HG03103 (cell line): ENCODE results near the gene RASSF7.

Experiments used
- ATAC-seq: cut with Tn5 transposase; IDR thresholded peaks from one replicate; pipeline ENCODE4 v1.9.1; 2021; ENCODE audit warnings: low read depth; ENCODE audit not compliant: unreplicated experiment

Gene RASSF7

DNA sequence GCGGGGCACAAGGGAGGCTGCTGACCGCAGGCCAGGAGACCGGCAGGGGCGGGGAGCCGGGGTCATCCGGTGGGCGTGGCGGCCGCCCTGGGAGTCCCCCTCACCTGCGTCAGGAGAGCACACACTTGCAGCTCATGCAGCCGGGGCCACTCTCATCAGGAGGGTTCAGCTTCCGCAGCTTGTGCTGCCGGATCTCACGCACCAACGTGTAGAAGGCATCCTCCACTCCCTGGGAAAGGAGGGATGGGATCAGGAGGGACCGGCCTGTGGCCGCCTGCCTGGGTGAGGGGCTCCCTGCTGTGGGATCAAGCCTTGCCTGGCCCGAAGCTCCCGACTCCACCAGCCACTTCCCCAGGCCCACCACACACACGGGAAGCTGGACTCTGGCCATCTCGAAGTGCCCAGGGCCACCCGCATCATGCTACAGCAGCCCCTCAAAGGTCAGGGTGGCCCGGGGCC, 28.2 kb upstream of the RASSF7 start:
- no peak for ATAC-seq

DNA sequence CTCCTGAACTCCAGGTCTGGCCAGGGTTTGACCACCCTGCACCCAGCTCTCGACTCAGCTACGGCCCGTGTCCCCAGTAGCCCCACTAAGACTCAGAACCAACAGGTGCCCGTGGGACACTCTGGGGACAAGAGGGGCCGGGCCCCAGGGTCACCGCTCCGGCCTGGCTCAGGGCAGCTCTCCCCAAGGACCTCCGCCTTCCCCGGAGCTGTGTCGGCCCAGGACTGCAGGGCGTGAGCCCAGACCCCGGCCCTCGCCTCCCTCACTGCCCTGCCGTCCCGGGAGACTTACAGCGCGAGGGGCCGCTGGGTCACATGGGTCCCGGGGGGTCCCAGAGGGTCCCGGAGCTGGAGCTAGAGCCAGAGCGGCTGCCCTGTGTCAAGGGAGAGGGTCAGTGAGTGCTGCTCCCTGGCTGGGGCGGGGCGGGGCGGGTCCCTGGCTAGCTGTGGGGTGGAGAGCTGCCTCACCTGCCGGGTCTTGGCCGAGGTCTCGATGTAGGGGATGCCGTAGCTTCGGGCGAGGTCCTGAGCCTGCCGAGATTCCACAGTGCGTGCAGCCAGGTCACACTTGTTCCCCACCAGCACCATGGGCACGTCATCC, 27.7 kb upstream of the RASSF7 start:
- no peak for ATAC-seq

DNA sequence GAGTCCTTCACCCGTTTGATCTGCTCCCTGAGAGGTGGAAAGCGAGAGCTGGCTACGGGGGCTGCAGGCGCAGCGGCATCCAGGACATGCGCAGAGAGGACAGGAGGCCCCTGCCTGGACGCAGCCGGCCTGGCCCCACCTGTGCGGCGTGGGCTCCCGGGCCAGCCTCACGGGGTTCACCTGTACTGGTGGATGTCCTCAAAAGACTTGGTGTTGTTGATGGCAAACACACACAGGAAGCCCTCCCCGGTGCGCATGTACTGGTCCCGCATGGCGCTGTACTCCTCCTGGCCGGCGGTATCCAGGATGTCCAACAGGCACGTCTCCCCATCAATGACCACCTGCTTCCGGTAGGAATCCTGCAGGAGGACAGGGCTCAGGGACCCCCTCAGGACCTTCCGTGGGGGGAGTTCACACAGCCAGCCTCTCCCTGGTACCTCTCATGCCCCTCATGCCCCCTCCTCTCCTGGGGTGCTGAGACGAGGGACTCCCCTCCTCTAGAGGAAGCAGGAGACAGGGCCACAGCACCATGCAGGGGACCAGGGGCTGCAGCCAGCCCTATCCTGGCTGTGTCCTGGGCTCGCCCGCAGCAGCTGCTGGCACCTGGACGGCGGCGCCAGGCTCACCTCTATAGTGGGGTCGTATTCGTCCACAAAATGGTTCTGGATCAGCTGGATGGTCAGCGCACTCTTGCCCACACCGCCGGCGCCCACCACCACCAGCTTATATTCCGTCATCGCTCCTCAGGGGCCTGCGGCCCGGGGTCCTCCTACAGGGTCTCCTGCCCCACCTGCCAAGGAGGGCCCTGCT, 27.0 kb upstream of the RASSF7 start:
- no peak for ATAC-seq

DNA sequence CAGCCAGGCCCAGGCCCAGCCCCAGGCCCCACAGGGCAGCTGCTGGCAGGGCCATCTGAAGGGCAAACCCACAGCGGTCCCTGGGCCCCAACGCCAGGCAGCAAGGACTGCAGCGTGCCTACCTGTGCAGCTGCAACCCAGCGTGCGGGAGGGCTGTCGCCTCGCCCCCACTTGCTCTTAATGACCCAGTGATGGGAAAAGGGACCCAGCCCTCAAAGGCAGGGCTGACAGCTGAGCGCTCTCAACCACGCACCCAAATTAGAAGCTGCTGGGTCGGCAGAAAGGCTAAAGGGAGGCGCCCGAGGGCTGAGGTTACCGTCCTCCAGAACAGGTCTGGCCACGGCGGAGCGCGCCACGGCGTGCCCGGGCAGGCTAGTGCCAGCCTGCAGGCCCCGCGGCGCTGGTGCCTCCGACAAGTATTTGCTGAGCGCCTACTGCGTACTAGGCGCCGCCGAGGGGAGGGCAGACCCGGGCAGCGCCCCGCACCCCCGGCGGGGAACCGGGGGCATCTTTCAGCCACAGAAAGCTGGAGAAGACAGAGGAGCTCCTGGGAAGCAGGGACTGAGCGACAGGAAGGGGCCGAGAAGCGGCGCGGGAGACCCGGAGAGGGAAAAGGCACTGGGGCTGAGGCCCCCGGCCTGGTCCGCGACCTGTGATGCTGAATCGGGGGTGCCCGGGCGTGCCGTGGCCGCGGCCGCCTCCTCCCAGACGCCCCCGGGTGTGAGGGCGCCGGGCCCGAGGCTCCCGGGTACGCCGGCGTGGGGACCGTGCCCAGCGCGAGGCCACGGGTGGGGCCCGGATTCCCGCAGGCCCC, 26.2 kb upstream of the RASSF7 start:
- ATAC-seq = no peak

DNA sequence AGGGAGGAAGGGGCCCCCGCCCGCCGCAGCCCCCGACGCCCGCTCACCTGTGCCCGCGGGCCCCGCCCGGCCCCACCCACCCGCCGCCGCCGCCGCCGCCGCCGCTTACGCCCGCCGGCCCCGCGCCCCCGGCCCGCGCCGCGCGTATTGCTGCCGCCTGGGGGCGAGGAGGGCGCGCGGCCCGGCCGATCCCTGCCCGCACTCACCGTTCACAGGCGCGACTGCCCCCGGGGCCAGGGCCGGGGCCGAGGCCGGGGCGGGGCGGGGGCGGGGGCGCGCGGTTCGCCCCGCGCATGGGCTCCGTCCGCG, 25.6 kb upstream of the RASSF7 start:
- ATAC-seq = no peak

DNA sequence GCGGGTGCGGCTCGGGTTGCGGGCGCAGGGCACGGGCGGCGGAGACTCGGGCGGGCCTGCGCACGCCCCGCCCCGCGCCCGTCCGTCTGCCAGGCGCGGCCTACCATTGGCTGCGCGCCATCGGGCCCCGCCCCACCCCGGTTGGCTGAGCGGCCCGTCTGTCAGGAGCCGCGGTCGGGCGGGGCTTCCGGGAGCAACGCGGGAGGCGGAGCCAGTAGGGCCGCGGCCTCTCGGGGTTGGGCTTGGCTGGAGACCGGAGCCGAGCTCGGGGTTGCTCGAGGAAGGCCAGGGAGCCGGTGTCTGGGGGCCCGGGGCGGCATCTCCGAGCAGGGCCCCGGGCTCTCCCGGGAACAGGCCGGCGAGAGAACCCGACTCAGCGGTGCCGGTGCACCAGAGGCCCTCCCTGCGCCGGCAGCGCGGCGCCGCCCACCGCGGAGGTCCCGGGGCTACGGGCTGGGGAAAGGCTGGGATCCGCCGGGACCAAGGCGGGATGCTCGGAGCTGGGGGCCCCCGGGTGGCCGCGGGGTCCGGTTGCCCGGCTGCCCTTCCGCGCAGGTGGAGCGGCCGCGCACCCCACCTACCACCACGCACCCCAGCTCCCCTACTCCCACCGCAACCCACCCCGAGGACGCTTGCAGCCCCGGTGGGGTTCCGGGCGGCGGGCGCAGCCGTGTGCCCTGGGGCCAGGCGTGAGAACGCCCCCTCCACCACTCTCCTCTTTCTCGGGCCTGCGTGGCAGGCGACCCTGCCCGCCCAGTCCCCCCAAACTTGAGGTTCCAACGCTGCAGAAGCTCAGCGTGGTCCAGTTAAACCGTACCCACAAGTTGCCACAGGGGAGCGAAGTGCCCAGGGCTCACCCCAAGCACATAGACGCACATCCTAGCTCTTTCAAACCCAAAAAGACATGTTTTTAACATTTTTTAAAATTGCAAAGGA, 25.0 kb upstream of the RASSF7 start, which contains the start of gene HRAS:
HRAS (minus strand) TSS at position 58 of the 936 bp plus-strand sequence.
- ATAC-seq = peak; percentile 66

DNA sequence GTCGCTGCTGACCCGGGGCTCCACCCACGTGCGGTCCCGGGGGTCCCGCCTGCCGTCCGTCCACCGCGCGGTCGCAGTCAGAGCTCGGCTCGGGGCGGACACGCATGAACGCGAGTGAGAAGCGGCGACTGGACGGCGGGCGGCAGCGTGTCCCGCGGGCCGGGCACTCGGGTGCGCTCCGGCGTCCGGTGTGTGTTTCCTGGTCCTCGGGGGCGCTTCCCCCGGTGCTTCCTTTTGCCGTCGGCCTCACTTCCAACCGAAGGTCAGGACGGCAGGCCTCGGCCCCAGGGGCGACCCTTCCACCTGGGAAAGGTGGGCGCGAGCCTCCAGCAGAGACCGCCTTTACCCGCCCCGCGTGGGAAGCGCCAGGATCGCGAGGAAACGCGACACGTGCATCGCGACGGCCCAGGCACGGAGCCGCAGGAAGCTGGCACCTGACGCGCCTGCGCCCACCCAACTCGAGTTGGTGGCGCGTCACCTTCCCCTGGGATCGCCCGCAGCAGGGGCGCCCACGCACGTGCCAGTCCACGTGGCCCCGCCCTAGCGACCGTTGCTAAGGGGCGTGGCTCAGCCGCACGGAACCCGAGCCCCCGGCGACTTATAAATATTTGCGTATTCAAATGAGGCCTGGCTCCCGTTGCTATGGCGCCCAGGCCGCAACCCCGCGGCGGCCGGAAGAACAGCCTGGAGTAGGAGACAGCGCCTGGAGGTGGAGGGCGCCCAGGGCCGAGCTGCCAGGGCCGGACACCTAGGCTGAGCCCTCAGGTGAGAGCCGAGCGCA, 23.7 kb upstream of the RASSF7 start, which contains the start of gene LRRC56:
LRRC56 (plus strand) TSS at position 687 of the 781 bp plus-strand sequence. CDS start 3,158 bp downstream, outside the sequence.
- ATAC-seq = peak; percentile 40

DNA sequence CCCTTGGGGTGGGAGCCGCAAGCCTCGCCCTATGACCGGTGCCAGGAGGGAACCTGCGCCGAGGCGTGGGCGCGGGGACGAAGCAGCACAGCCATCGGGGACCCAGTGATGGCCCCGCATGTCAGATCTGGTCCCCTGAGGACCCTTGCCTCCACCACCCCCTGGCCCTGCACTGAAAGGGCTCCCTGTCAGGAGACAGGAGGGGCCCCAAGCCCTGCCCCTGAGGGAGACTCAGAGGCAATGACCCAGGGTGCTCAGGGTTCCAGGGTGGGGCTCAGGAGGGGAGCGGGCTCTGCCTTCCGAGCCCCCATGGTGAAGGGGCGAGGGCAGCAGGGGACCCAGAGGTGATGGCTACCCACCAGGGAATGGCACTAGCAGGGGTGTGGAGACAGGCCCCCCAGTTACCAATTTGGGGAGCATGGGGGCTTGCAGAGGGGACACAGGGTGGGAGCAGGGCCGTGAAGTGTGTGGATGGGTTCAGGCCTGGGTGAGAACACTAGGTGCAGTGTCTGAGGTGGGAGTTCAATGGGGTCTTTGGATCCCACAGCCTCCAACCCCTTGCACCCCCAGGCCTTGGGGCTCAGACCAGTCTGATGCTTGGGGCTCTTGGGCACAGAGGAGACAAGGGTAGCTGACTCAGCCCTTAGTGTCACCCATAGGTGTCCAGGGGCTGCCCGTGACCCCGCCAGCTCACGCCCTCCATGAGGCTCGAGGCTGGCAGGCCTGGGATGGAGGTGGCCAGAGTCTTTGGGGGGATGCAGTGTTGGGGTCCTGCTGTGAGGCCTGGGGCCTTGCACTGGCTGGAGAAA, 22.9 kb upstream of the RASSF7 start:
- no peak for ATAC-seq

DNA sequence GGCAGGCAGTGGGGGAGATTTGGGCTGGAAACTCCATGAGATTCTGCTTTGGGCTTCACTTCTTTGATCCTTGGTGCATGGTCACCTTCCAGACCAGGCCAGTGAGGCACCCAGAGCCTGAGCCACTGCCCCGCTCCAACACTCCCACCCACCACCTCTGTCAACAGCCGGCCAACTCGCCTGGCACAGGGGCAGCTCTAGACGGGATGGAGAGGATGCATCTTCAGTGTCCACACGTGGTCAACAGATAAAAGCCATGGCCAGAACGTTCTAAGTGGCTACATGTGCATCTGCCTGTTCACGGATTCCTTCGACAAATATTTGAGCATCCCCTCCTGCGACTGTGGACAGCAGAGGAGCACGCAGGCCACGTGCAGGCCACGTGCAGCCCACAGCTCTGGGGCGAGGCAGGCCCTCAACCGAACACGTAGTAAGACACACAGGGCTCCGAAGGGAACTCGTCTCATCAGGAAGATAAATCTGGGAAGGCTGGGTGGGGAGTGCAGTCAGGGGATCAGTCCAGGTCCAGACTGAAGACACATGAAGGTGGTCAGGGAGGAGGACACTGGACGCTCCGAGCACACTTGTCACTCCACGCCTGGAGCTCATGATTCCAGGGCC, 22.2 kb upstream of the RASSF7 start:
- ATAC-seq = no peak

DNA sequence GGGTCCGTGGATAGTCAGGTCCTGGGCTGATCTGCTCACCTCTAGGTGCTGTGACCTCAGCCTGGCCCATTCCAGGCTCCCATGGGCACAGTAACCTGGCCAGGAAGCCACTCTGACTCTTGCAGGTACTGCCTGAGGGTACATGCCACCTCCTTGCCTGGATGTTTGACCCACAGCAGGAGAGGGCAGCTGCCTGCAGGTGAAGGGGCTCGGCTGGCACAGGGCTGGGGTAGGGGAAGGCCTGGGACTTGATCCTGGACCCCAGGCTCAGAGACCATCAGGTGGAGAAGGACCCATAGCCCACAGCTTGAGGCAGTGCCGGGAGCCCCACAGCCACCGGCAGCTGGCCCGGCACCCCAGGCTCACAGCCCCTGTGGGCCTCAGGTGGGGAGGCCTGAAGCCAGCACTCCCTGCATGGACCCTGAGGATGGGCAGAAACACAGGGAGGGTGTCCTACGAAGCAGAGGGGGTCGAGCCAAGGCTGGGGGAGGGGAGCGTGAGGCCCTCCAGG, 20.7 kb upstream of the RASSF7 start:
- ATAC-seq = no peak

DNA sequence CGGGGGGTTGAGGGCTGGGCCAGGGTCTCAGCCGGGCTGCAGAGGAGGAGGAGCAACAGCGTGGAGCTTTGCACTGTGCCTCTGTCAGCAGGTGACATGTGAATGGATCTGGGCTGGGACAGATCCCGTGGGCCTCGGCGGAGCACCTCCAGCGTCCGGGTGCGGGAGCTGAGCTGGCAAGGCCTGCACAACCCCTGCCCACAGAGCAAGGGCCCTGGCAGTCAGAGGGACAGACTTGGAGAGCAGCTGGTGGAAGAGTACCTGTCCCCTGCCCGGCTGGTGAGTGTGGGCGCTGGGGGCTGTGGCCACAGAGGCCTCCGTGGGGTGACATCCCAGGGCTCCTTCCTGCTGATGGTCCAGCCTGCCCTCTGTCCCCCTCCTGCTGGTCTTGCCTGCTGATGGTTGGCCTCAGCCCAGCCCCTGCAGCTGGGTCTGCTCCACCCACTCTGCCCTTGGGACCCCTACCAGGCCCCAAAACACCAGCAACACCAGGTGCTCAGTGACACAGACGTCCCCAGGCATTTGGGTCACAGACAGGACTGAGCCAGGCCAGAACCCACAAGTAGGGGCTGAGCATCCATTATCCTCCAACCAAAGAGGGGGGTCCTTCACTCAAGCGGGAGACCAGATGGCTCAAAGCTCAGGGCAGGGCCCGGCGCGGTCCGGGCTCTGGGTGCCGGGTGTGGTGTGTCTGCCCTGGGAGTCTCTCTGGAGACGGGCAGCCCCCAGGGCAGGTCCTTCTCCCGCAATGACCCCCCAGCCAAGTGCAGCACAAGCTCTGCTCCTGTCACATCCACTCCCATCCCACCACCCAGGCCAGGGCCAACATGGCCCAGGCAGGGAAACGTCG, 20.0 kb upstream of the RASSF7 start:
- no peak for ATAC-seq

DNA sequence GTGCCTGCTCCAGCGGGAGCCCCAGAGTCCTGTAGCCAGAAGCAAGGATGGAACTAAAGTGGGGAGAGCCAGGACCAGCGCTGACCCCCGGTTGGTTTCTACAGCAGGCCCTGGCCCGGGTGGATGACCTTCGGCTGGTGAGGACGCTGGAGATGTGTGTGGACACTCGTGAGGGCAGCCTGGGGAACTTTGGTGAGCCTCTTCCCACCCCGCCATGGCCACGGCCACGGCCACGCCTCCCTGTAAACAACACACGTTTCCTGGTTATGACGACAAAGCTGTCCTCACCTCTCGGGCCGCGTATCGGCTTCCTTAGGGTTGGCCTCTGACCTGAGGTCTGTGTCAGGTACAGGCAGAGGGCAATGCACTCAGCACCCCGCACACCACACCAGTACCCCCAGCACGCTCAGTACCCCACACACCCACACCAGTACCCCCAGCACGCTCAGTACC, 19.3 kb upstream of the RASSF7 start:
- no peak for ATAC-seq

DNA sequence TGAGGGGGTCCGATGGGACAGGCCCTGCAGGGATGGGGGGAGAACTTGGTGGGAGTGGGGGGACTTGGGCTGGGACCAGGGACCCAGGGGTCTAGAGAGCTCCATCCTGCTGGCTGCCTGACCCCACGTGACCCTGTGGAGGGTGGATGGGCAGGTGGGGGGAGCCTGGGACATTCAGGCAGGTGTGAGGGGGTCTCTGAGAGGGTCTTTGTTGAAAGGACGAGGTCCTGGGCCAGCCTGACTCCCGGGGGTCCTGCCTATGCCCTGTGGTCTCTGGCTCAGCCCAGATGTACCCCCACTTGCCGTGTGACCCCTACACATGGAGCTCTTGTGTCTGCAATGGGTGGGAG, 16.0 kb upstream of the RASSF7 start:
- no peak for ATAC-seq

DNA sequence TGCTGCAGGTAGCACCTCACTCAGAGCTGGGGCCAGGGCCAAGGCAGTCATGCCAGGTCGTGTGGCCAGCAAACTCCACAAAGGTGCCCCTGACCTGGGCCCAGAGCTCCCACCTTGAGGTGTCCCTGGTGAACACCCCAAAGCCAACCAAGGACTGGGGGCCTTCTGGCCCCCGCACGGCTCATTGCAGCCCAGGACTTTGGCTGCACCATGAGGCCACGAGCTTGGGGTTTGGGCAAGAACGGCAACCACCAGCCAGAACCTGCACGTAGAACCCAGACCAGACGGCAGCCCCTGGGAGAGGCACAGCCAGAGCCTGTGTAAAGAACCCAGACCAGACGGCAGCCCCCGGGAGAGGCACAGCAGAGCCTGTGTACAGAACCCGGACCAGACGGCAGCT, 15.6 kb upstream of the RASSF7 start:
- no peak for ATAC-seq

DNA sequence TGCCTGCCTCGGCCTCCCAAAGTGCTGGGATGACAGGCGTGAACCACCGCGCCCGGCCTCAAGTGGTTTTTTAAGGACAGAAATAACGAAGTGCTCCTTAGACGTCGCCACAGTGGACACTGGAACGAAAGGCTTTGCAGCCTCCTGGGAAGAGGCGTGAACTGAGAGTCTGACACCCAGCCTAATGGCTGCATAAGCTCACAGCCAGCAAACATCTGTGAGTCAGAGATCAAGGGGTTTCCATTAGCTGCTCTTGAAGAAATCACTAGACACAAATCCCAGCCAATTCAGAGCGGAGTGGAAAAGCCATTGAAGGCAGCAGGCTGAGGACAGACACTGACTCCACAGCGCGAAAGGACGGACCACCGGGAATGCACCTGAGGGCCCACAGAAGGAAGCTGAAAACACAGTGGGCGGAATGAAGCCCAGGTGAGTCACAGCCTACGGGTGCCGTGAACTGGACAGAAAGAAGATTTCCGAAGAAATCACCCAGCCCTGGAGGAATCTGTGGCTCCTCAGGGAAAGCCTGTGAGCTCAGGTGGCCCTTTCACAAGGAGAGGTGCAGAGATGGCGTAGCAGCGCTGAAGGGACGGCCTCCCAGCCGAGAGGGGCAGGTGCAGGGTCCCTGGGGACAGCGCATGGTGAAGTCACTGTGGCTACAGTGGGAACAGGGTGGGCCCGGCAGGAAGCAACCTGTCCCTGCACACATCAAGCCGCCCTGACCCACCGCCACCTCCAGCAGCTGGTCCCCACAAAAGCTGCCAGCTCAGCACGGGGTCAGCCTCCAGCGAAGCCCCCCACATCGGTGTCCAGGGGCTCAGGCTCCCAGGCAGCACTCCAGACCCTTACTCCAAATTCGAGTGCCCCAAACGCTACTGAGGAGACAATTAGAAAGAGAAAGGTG, 11.8 kb upstream of the RASSF7 start:
- ATAC-seq = no peak
